Gastroesophageal sphincter (tissue), 4 donors: ENCODE measurements around the gene LMF2. TPM values are rescaled to one million over a fixed set of nuclear protein-coding genes. Genes with fewer than 3 reads are reported as not detected.
"Not testable (repeated sequence)": the region's sequence is repeated elsewhere in the genome, so short reads cannot be mapped to it uniquely, and the experiment has no call there.

Experiments used
- ATAC-seq: fragments of 150-250 bp; one replicate; pipeline ENCODE4 v1.9.1; 2016; ENCODE audit warnings: mild to moderate bottlenecking, moderate library complexity
- H3K27ac ChIP-seq, 4 donors: fragments of 200-600 bp; sonication (generic) in 3 of 4; 1 replicate in 3 of 4; 2 replicates in 1 of 4; pipeline ENCODE4 v1.5.1; 2016 to 2019
- H3K27me3 ChIP-seq: fragments of 200-600 bp; sonication (generic); one replicate; pipeline ENCODE4 v1.5.1; 2019
- H3K36me3 ChIP-seq, 2 donors: fragments of 200-600 bp; sonication (generic); one replicate each; pipeline ENCODE4 v1.5.1; 2019; ENCODE audit warnings: control low read depth in 1 of 2
- H3K4me1 ChIP-seq, 3 donors: fragments of 200-600 bp; sonication (generic); 1 replicate in 2 of 3; 2 replicates in 1 of 3; pipeline ENCODE4 v1.5.1; 2016 to 2019; ENCODE audit warnings: control low read depth in 2 of 3
- H3K4me3 ChIP-seq, 2 donors: fragments of 200-600 bp; sonication (generic); one replicate each; pipeline ENCODE4 v1.5.1; 2019; ENCODE audit warnings: mild to moderate bottlenecking in 1 of 2, moderate library complexity in 1 of 2
- H3K9me3 ChIP-seq, 3 donors: fragments of 200-600 bp; sonication (generic); one replicate each; pipeline ENCODE4 v1.5.1; 2017 to 2019; ENCODE audit warnings: control low read depth in 2 of 3
- CTCF ChIP-seq, 4 experiments: fragments of 200-600 bp in 2 of 4; fragments of 450-650 bp in 2 of 4; sonication (generic) in 1 of 4; IDR thresholded peaks; one replicate each; pipeline ENCODE4 v1.5.1; 2017 to 2019; ENCODE audit warnings: antibody characterized with exemption in 4 of 4, mild to moderate bottlenecking in 2 of 4, moderate library complexity in 2 of 4
- EP300 ChIP-seq: sonication (generic); formaldehyde crosslinking; IDR thresholded peaks from one replicate; pipeline ENCODE4 v1.6.1; 2017; ENCODE audit warnings: antibody characterized with exemption, mild to moderate bottlenecking
- POLR2A ChIP-seq, 2 donors: fragments of 450-650 bp; IDR thresholded peaks; one replicate each; pipeline ENCODE4 v1.6.1; 2017; ENCODE audit warnings: antibody characterized with exemption in 2 of 2, mild to moderate bottlenecking in 2 of 2, moderate library complexity in 1 of 2
- POLR2AphosphoS5 ChIP-seq: sonication (generic); formaldehyde crosslinking; IDR thresholded peaks from one replicate; pipeline ENCODE4 v1.6.1; 2017; ENCODE audit warnings: antibody characterized with exemption
- WGBS, 2 donors: methylation state at CpG; one replicate each; pipeline ENCODE4 v1.1.5; 2018; ENCODE audit warnings: low coverage in 1 of 2; 5-methylcytosine and 5-hydroxymethylcytosine counted together
- total RNA-seq, 4 donors: library from RNA; depleted of rRNA; stranded (reverse); fragments of >200 nt; gene quantifications; one replicate each; pipeline ENCODE4 v1.1.0, GENCODE V29; 2016

Gene LMF2
- total RNA-seq, 4 donors from 2014 or later: 35.5 to 58.4 (median 45.1) TPM

- H3K4me3 ChIP-seq: no peak within 1 kb of the TSS
- no peak for TF ChIP-seq POLR2AphosphoS5
- no peak for TF ChIP-seq POLR2A (IDR thresholded peaks at IDR 0.05)
- TF ChIP-seq EP300: no peak
- TF ChIP-seq CTCF (IDR thresholded peaks at IDR 0.05): no peak
- peaks cover 0 to 33% (median 17%) of the 10 kb centered on the region in 3 donors for H3K4me1 ChIP-seq
- H3K27me3 ChIP-seq: peaks cover 75% of the 10 kb centered on the region
- peak within 1 kb of the TSS in 1 of 4 donors; percentile 42 for H3K27ac ChIP-seq
- WGBS, 2 donors: no CpG with 5 or more reads among the region's 10 CpGs
- no peaks in the 10 kb centered on the region for H3K36me3 ChIP-seq
- H3K9me3 ChIP-seq: no peaks in the 10 kb centered on the region
- no peak for ATAC-seq
Observed at GRCh38 chr22:50545522-50546325, 38.2 kb upstream of the LMF2 start, which contains the start of gene KLHDC7B. KLHDC7B (plus strand) TSS chr22:50545899; CDS start chr22:50546244, 345 bp downstream.

- Histone ChIP-seq H3K36me3 (no peaks in the 10 kb centered on the region), H3K4me1 (peaks cover 0 to 33% (median 17%) of the 10 kb centered on the region in 3 donors), H3K4me3 (no peak overlapping the region), H3K27ac (peak overlapping the region in 1 of 4 donors; percentile 42), H3K27me3 (peaks cover 68% of the 10 kb centered on the region), H3K9me3 (no peaks in the 10 kb centered on the region)
- WGBS, 2 donors: 46 to 100% methylated on average over 1 to 2 of the region's 5 CpGs
- ATAC-seq: no peak
- no peak for TF ChIP-seq POLR2A (IDR thresholded peaks at IDR 0.05)
- no peak for TF ChIP-seq EP300
- TF ChIP-seq CTCF (IDR thresholded peaks at IDR 0.05): no peak
- no peak for TF ChIP-seq POLR2AphosphoS5
Observed at GRCh38 chr22:50544746-50545253, 37.3 kb upstream of the LMF2 start.

- peak overlapping the region in 1 of 2 donors; percentile 37 for H3K4me3 ChIP-seq
- peaks cover 0 to 34% (median 17%) of the 10 kb centered on the region in 3 donors for H3K4me1 ChIP-seq
- peaks cover 68% of the 10 kb centered on the region for H3K27me3 ChIP-seq
- no peak for TF ChIP-seq POLR2AphosphoS5
- TF ChIP-seq CTCF (IDR thresholded peaks at IDR 0.05): peak in 3 of 4 experiments; percentile 31 to 66 (median 56)
- WGBS, 2 donors: 20% methylated on average over 1 of the region's 52 CpGs; no CpG with 5 or more reads in 1 of the 2 donors
- no peaks in the 10 kb centered on the region for H3K36me3 ChIP-seq
- no peaks in the 10 kb centered on the region for H3K9me3 ChIP-seq
- peak; percentile 40 for ATAC-seq
- H3K27ac ChIP-seq: peak overlapping the region in 1 of 4 donors; percentile 42
Observed at GRCh38 chr22:50544078-50544745, 36.7 kb upstream of the LMF2 start.

GRCh38 chr22:50542416-50542927, 35.0 kb upstream of the LMF2 start:
- 88 to 98% methylated on average over 14 to 19 of the region's 19 CpGs for WGBS, 2 donors
- ATAC-seq: no peak
- H3K27ac ChIP-seq: no peak overlapping the region

GRCh38 chr22:50541667-50542026, 34.1 kb upstream of the LMF2 start:
- not testable (repeated sequence) for ATAC-seq

More at GRCh38 chr22:50542416-50542927, 35.0 kb upstream of the LMF2 start:
- H3K4me3 ChIP-seq: no peak overlapping the region
- peaks cover 66% of the 10 kb centered on the region for H3K27me3 ChIP-seq
- no peaks in the 10 kb centered on the region for H3K9me3 ChIP-seq
- no peaks in the 10 kb centered on the region for H3K36me3 ChIP-seq
- peaks cover 0 to 29% (median 9%) of the 10 kb centered on the region in 3 donors for H3K4me1 ChIP-seq
- TF ChIP-seq CTCF (IDR thresholded peaks at IDR 0.05) (no peak), EP300 (no peak), POLR2AphosphoS5 (no peak), POLR2A (IDR thresholded peaks at IDR 0.05) (no peak)

More at GRCh38 chr22:50541667-50542026, 34.1 kb upstream of the LMF2 start:
- peak overlapping the region in 1 of 4 donors; percentile 42 for H3K27ac ChIP-seq
- not testable (repeated sequence) for H3K9me3 ChIP-seq, H3K4me3 ChIP-seq, H3K36me3 ChIP-seq
- peaks cover 66% of the 10 kb centered on the region for H3K27me3 ChIP-seq
- peaks cover 0 to 21% (median 9%) of the 10 kb centered on the region in 3 donors for H3K4me1 ChIP-seq
- 48 to 70% methylated on average over 2 to 5 of the region's 5 CpGs for WGBS, 2 donors
